Fibroblast of lung (primary cell): ENCODE results near the gene KCTD14. TPM values are rescaled to one million over a fixed set of nuclear protein-coding genes. Genes with fewer than 3 reads are reported as not detected.

ENCODE experiments used
- DNase-seq, 2 donors: peaks; one replicate each; pipeline versions ENCODE4 v3.0.0 to v3.0.0-alpha.2; 2010; ENCODE audit warnings: low read depth in 2 of 2
- H2AFZ ChIP-seq: 2 replicates; pipeline ENCODE4 v1.5.1; 2012; ENCODE audit warnings: low read length, control low read depth, inconsistent platforms
- H3K27ac ChIP-seq: 2 replicates; pipeline ENCODE4 v1.5.1; 2011; ENCODE audit warnings: low read length, control low read depth; ENCODE audit not compliant: insufficient read depth
- H3K27me3 ChIP-seq: 2 replicates; pipeline ENCODE4 v1.5.1; 2011; ENCODE audit warnings: mild to moderate bottlenecking, low read length; ENCODE audit not compliant: control insufficient read depth, insufficient read depth
- H3K36me3 ChIP-seq: 2 replicates; pipeline ENCODE4 v1.5.1; 2011; ENCODE audit warnings: low read length; ENCODE audit not compliant: control insufficient read depth, insufficient read depth
- H3K4me1 ChIP-seq: 2 replicates; pipeline ENCODE4 v1.5.1; 2011; ENCODE audit warnings: low read length; ENCODE audit not compliant: control insufficient read depth, insufficient read depth; ENCODE audit errors: extremely low read depth
- H3K4me2 ChIP-seq: 2 replicates; pipeline ENCODE4 v1.5.1; 2011; ENCODE audit warnings: low read length, control low read depth; ENCODE audit not compliant: insufficient read depth; ENCODE audit errors: extremely low read depth
- H3K4me3 ChIP-seq, 4 experiments: fragments of 200-600 bp in 1 of 4; sonication (generic) in 1 of 4; replicated peaks in 1 of 4; 2 replicates each; pipeline ENCODE4 v1.5.1; 2011 to 2016; ENCODE audit warnings: low read length in 4 of 4, low read depth in 3 of 4, mild to moderate bottlenecking in 3 of 4, control low read depth in 2 of 4, inconsistent platforms in 1 of 4, mixed read lengths in 1 of 4; ENCODE audit not compliant: insufficient read depth in 1 of 4; ENCODE audit errors: control extremely low read depth in 1 of 4
- H3K79me2 ChIP-seq: 2 replicates; pipeline ENCODE4 v1.5.1; 2012; ENCODE audit warnings: mild to moderate bottlenecking, low read length, inconsistent platforms; ENCODE audit not compliant: control insufficient read depth, insufficient read depth
- H3K9ac ChIP-seq: 2 replicates; pipeline ENCODE4 v1.5.1; 2011; ENCODE audit warnings: mild to moderate bottlenecking, low read length, control low read depth; ENCODE audit not compliant: insufficient read depth
- H3K9me3 ChIP-seq: 2 replicates; pipeline ENCODE4 v1.5.1; 2012; ENCODE audit warnings: low read depth, low read length; ENCODE audit not compliant: control insufficient read depth, insufficient read depth
- H4K20me1 ChIP-seq: 2 replicates; pipeline ENCODE4 v1.5.1; 2011; ENCODE audit warnings: low read length; ENCODE audit not compliant: control insufficient read depth, insufficient read depth; ENCODE audit errors: extremely low read depth
- EZH2 ChIP-seq: IDR thresholded peaks from 2 replicates; pipeline ENCODE4 v1.5.1; 2012; ENCODE audit warnings: low read length, control low read depth, mild to moderate bottlenecking; ENCODE audit errors: missing control alignments
- polyA plus RNA-seq, 2 donors: library from polyadenylated mRNA; depleted of rRNA in 1 of 2; stranded (reverse) in 1 of 2; unstranded in 1 of 2; fragments of >200 nt; gene quantifications; 2 replicates each; pipeline ENCODE4 v1.2.1, GENCODE V29; 2011 to 2012; ENCODE audit warnings: missing spikeins in 1 of 2
- total RNA-seq: library from RNA; depleted of rRNA; stranded (reverse); fragments of >200 nt; gene quantifications from 2 replicates; pipeline ENCODE4 v1.2.1, GENCODE V29; 2014
- TF ChIP-seq, protein P1 (sequence below), 2 donors: IDR thresholded peaks in 1 of 2; conservative IDR thresholded peaks in 1 of 2; 1 replicate in 1 of 2; 2 replicates in 1 of 2; pipeline ENCODE4 v1.5.1; 2011 to 2012; ENCODE audit warnings: low read length in 2 of 2, control low read depth in 1 of 2, inconsistent platforms in 1 of 2, low read depth in 1 of 2, mild to moderate bottlenecking in 1 of 2

The KCTD14 gene
- total and polyA plus RNA-seq, 2 donors (not counting 1 experiment from before 2014, with no cell fraction given), result 0.33 to 2.5 TPM

DNA sequence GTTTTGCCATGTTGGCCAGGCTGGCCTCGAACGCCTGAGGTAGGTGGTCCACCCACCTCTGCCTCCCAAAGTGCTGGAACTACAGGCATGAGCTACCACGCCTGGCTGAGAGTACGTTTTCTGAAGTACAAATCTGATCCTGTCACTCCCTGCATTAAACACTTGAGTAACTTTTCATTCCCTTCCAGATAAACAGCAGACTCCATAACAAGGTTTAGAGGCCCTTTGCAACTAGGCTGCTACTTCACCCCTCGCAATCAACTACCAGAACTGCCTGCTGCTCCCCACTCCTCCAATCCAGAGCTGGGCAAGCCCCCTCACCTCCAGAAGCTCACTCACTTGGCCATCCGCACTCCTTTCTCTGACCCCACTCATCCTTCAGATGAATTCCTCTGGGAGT lies 1.5 kb downstream of the KCTD14 start:
- Histone ChIP-seq H3K4me3 (no peak overlapping the region), H3K79me2 (no peaks in the 10 kb centered on the region), H4K20me1 (no peaks in the 10 kb centered on the region), H3K36me3 (no peaks in the 10 kb centered on the region), H2AFZ (no peak overlapping the region), H3K27me3 (no peaks in the 10 kb centered on the region), H3K9ac (no peak overlapping the region), H3K4me2 (no peak overlapping the region), H3K9me3 (no peaks in the 10 kb centered on the region), H3K4me1 (peaks cover 3% of the 10 kb centered on the region), H3K27ac (no peak overlapping the region)
- TF ChIP-seq, protein P1, sequence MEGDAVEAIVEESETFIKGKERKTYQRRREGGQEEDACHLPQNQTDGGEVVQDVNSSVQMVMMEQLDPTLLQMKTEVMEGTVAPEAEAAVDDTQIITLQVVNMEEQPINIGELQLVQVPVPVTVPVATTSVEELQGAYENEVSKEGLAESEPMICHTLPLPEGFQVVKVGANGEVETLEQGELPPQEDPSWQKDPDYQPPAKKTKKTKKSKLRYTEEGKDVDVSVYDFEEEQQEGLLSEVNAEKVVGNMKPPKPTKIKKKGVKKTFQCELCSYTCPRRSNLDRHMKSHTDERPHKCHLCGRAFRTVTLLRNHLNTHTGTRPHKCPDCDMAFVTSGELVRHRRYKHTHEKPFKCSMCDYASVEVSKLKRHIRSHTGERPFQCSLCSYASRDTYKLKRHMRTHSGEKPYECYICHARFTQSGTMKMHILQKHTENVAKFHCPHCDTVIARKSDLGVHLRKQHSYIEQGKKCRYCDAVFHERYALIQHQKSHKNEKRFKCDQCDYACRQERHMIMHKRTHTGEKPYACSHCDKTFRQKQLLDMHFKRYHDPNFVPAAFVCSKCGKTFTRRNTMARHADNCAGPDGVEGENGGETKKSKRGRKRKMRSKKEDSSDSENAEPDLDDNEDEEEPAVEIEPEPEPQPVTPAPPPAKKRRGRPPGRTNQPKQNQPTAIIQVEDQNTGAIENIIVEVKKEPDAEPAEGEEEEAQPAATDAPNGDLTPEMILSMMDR (conservative IDR thresholded peaks at IDR 0.05 in 1 of 2, IDR thresholded peaks at IDR 0.05 in 1 of 2; ENCODE audit: low read depth in 1 of 2, low read length in 2 of 2), result no peak
- no peak for TF ChIP-seq EZH2
- DNase-seq, result no peak

DNA sequence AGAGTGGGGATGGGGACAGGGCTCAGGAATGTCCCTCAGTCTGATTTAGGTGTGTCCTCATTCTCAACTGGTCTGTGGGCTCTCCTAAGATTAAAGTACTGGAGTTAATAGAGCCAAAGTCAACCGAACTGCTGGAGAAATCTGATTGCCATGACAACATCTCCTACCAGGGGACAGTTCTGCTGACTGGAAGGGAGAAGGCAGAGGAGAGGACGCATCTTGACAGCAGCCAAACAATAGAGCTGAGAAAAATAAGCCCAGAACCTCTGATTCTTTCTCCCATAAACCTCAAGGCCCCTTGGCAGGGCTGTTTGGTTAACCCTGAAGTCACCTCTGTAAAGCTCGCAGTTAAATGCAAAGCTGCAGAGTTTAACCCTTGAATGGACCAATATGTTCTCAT lies 2.8 kb downstream of the KCTD14 start:
- no peak overlapping the region for H3K27ac ChIP-seq
- no peak overlapping the region for H2AFZ ChIP-seq
- no peaks in the 10 kb centered on the region for H3K36me3 ChIP-seq
- no peak overlapping the region for H3K9ac ChIP-seq
- H3K4me1 ChIP-seq, result peaks cover 3% of the 10 kb centered on the region
- H3K4me3 ChIP-seq, result no peak overlapping the region
- no peak overlapping the region for H3K4me2 ChIP-seq
- H3K9me3 ChIP-seq, result no peaks in the 10 kb centered on the region
- no peaks in the 10 kb centered on the region for H3K27me3 ChIP-seq
- TF ChIP-seq, protein P1 (conservative IDR thresholded peaks at IDR 0.05 in 1 of 2, IDR thresholded peaks at IDR 0.05 in 1 of 2; ENCODE audit: low read depth in 1 of 2, low read length in 2 of 2), result no peak
- TF ChIP-seq EZH2, result no peak
- no peaks in the 10 kb centered on the region for H4K20me1 ChIP-seq
- H3K79me2 ChIP-seq, result no peaks in the 10 kb centered on the region
- peak in 1 of 2 donors; percentile 23 for DNase-seq

DNA sequence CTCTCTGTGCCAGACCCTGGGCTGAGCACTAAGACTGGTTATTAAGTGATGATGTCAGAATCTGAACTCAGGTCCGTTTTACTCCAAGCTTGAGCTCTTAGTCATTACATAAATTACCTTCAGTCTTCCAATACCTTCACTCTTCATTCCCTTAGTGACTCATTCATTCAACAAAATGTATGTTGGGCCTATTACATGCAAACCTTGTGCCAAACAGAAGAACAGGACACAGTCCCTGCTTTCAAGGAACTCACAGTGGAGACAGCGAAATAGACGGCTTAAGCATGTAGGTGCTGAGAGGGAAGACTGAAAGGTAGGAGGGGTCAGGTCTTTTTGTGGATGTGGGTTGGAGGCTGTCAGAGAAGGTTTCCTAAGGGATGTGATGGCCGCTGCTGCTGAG lies 3.3 kb downstream of the KCTD14 start:
- Histone ChIP-seq H3K36me3 (no peaks in the 10 kb centered on the region), H3K9me3 (no peaks in the 10 kb centered on the region), H3K4me2 (no peak overlapping the region), H3K9ac (no peak overlapping the region), H3K79me2 (no peaks in the 10 kb centered on the region), H3K27me3 (no peaks in the 10 kb centered on the region), H3K4me3 (no peak overlapping the region), H4K20me1 (no peaks in the 10 kb centered on the region), H2AFZ (no peak overlapping the region), H3K27ac (no peak overlapping the region), H3K4me1 (peaks cover 3% of the 10 kb centered on the region)
- DNase-seq, result peak in 1 of 2 donors; percentile 60
- TF ChIP-seq, protein P1 (conservative IDR thresholded peaks at IDR 0.05 in 1 of 2, IDR thresholded peaks at IDR 0.05 in 1 of 2; ENCODE audit: low read depth in 1 of 2, low read length in 2 of 2), result no peak
- TF ChIP-seq EZH2, result no peak
